ENCODE data around the gene RPS6KA2.
"Not testable (repeated sequence)": the region's sequence is repeated elsewhere in the genome, so short reads cannot be mapped to it uniquely, and the experiment has no call there.

The RPS6KA2 gene

DNA sequence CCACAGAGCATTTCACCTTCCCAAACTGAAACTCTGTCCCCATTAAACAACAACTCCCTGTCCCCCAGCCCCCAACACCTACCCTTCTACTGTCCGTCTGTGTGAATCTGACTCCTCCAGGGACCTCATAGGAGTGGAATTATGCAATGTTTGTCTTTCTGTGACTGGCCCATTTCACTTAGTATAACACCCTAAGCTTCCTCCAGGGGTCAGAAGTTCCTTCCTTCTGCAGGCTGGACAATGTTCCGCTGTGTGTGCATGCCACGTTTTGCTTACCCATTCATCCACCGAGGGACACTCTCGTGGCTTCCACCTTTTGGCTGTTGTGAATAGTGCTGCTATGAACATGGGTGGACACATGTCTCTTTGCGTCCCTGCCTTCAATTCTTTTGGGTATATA lies 206.7 kb downstream of the RPS6KA2 start:
- DNase-seq (ENCODE audit: low read depth): no peak

DNA sequence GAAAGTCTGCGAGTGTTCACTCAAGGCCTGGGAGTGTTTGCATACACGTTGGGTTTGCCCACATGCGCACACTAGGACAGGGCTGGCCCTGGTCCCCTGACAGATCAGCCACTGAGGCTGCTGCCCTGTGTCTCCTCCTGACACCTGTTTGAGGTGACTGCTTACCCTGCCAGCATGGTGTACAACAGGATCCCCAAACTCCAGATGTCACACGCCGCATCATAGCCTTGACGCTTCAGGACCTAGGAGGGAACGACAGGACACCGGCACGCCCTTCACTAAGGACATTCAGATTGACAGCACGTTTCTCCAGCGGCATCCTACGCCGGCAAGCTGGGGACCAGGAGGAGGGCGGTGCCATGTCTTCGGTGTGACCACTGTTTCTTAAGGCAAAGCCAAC lies 207.3 kb downstream of the RPS6KA2 start:
- DNase-seq (ENCODE audit: low read depth): no peak

DNA sequence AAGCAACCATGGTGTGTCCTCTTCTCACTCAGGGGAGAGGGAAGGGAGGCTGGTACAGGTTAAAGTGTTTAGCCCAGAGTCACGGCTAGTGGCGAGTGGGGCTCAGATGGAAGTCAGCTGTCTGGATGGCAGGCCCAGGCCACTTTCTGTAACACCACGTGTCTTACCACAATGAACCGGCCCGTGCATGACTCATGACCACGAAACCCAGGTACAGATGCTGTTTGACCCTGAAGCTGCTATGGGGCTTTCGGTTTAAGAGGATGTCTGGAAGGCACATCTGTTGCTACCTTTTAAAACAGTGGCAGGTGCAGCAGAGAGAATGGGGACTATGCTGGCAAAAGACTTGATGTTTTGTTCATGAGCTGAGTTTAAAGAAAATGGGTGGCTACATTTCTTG lies 207.8 kb downstream of the RPS6KA2 start:
- DNase-seq (ENCODE audit: low read depth): peak; percentile 54

DNA sequence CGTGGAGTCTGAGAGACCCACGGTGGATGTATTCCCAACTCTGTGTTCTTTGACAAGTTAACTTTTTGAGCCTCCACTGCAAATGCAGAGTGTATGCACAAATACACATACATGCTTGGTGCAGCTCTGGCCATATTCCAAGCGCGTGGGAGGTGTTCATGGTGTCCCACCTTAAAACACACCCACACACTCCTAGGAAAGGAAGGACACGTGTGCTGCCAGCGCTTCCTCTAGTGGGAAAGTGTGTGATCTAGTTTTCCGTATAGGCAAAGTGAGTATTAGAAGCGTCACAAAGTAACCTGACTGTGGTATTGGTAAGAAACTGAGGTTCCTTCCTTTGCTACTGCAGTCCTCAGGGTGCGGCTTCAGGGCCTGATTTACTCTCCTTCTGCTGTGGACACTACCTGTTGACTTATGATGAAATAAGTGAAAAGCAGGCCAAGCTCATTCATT lies 208.3 kb downstream of the RPS6KA2 start:
- DNase-seq (ENCODE audit: low read depth): no peak

DNA sequence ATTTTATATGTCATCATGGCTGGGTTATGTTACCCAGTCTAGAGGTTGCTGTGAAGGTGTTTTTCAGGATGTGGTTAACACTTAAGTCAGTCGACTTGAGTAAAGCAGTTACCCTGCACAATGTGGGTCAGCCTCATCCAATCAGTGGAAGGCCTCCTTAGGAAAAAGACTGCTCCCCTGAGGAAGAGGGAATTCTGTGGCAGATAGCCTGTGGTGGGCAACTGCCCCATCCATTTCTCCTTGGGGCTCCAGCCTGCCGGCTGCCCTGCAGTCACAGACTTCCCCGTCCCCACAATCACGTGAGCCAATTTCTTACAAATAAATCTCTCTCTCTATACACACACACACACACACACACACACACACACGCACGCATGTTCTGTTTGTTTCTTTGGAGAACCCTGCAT lies 209.8 kb downstream of the RPS6KA2 start:
- DNase-seq (ENCODE audit: low read depth): no peak

DNA sequence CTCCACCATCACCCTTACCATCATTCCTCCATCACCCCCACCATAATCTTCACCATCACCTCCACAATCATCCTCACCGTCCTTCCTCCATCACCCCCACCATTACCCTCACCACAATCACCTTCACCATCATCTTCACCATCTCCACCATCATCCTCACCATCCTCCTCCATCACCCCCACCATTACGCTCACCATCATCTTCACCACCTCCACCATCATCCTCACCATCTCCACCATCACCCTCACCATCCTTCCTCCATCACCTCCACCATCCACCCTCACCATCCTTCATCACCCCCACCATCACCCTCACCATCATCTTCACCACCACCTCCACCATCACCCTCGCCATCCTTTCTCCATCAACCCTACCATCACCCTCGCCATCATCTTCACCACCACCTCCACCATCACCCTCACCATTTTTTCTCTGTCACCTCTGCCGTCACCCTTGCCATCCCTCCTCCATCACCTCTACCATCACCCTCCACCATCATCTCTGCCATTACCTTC lies 211.2 kb downstream of the RPS6KA2 start:
- no peak for DNase-seq (ENCODE audit: low read depth)

DNA sequence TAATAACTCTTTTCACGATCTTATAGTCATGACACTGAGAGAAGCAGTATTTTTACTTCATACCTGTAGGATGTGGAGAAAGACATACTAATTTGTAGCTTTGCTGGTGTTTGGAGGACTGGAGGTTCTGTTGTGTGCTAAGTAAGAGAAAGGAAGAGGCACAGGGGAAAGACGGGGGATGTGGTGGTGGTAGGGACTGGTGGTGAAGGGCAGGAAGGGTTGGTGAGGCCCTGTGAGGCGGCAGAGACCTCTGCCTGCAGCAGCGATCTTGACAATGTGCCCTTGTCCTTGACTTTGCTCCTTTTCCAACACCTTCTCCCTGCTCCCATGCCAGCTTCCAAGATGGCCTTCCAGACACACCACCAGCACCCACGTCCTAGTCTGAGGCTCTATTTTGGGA lies 211.7 kb downstream of the RPS6KA2 start:
- no peak for DNase-seq (ENCODE audit: low read depth)

DNA sequence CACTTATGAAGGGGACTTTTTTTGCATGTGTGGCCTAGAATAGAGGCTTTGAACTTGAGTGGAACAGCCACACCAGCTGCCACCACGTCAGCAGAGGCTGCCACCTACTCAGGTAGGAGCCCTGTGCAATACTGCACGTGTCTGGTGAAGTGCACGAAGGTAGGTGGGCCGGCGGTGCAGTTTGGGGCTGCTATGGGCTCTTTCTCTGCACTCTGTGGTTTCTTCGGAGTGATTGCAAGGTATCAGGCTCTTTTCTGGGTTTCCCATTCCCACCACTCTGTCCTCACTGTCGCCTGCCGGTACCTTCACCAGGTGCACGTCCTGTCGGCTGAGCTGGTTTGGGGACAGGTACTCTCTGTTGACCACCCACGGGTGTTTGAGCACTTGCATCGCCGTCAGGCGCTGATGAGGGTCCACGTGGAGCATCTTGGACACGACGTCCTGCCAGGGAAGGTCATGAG lies 213.5 kb downstream of the RPS6KA2 start:
- DNase-seq (ENCODE audit: low read depth): no peak

DNA sequence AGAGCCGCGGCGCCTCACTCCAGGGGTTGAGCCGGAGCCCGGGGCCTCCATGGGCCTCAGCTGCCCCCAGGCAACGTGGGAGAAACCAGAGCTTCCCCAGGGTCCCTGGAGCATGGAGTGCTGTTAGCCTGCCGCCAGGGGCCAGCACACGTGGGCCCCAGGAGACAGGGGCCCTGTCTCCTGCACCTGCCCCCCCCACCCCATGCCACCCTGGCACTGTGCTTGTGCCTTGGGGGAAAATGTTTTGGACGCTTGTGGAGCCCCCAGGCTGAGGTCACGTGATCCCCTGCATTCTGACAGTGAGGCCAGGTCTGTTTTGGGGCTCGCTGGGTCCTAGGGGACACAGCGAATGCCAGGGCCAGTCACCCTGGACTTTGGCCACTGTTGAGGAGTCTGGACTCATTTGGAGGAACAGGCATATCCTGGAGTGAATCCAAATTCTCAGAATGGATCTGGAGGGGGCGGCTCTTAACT lies 214.1 kb downstream of the RPS6KA2 start:
- no peak for DNase-seq (ENCODE audit: low read depth)

DNA sequence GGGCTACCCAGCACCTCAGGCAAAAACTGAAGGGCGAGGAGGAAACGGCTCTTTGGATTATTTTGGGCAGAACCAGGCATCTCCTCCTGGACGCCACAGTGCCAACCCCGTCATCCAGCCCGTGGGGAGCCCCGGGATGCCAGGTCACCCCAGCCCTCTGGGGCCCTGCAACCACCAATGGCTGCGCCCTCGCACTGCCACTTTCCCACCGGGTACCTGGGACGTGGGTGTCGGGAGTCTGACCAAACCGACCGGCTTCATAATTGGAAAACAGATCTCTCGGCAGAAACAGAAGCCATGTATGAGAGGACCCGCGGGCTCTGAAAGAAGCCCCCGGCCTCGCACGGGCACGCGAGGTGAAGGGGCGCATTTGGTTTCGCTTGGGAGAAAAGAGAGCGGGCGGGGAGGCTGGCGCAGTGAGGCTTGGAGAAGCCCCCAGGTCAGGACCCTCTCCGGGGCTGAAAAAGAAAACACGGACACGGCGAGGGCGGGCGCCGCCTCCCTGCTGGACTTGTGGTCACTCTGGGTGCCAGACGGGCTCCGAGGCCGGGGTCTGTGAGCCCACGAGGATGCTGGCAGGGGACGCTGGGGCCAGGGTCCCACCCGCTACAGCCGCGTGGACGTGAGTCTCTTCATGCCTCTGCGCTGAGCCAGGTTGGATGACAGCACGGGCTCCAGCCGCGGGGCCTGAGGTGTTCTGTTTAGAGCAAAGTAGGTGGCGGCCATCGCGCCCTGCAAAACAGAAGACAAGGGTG lies 214.7 kb downstream of the RPS6KA2 start:
- no peak for DNase-seq (ENCODE audit: low read depth)

DNA sequence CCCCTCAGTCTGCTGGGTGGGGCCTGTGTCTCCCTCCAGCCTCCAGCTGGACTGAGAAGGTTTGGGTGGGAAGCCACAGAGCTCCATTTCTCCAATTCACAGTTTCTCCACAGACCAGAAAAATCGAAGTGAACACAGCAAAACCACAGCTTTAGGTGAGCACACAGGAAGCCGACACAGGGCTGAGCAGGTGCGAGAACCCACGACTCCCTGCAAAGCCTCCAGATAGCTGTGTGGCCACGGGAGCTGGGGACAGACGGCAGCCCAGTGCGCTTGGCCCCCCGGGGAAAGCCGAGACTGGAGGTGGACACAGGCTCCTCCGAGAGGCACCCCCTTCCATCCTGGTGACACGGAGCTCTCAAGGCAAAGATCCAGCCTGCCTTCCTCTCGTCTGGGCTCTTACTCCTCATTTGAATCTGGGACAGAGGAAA lies 215.3 kb downstream of the RPS6KA2 start:
- no peak for DNase-seq (ENCODE audit: low read depth)

DNA sequence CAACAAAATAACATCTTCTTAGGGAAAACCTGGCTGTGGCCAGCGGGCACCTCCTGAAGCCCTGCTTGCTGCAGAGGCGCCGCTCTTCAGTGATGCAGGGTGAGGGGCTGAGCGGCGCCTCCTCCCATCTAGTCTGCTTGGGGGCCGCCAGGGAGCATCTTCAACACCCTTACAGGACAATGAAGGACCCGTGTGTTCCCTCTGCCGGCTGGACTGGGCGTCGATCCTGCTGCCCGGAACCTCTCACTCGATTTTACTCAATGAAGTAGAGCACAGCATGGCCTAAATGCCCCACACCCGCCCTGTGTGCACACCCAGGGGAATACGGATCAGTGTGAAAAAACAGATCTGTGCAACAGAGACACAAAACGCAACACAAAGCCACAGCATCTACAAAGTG lies 215.8 kb downstream of the RPS6KA2 start:
- no peak for DNase-seq (ENCODE audit: low read depth)

DNA sequence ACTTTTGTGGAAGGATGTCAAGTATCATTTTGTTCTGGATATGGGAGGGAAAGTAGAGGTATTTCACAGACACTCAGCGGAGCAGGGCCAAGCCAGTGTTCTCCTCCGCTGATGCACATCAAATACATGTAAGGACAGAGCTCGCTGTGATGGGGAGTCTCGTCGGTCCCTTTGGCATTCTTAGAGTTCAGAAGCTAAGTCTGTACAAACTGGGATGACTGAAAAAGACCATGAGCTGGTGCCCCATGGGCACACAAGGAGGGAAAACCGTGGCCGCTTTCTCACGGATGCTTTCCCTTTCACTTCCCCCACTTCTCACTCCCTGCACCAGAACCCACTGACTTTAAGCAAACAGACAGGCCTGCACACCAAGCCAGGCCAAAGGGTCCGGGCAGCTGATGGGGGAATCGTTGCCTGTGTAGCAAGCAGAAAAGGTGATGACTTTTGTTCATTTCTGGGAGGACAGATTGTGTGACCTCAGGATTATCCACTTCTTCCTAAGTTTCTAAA lies 216.6 kb downstream of the RPS6KA2 start:
- DNase-seq (ENCODE audit: low read depth): no peak

DNA sequence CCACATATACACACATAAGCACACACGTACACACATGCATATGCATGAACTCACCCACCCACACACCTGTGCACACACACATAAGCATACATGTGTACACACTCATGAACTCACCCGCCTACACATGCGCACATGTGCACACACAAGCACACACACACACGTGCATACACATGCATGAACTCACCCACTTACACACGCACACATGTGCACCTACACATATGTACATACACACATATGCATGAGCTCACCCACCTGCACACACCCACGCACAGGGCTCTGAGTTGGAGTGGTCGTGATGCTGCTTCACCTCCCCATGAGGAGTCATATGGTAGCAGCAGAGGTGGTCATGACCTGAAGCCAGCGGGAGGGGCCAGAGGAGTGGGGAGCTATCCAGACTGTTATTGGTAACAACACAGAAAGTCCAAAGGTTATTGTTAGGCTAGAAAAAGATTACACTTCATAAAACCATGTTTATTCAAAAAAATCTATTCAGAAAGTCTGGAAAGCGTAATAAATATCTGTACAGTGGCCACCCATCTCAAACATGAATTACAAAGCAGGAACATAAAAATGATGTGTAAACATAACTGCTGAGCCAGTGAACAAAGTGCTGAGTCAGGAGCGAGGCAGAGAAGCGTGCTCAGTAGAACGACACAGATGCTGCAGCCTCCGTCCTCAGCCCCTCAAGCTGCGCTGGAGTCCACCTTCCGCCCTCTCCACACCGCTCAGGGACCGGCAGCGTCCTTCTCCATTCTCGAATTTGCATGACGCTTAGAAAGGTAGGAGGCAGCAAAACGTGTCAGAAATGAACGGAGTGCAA lies 217.9 kb downstream of the RPS6KA2 start:
- DNase-seq (ENCODE audit: low read depth): no peak

DNA sequence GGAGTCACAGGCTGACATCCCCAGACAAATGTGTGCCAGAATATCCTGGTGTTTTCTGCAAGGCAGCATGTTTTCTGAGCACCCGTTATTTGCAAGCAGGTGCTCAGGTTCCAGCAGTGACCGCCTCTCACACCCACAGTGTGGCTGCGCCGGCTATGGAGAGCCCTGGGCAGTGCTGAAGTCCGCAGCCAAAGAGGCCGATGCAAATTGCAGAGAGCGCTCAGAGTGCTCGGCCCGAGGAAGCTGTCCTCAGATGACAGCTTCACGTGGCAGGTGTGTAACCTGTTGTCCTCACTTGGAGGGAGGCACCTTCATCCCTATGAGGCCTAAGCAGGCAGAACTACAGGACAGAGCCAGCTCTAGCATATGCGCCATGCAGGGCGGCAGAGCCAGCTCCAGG lies 220.9 kb downstream of the RPS6KA2 start:
- DNase-seq (ENCODE audit: low read depth): no peak

DNA sequence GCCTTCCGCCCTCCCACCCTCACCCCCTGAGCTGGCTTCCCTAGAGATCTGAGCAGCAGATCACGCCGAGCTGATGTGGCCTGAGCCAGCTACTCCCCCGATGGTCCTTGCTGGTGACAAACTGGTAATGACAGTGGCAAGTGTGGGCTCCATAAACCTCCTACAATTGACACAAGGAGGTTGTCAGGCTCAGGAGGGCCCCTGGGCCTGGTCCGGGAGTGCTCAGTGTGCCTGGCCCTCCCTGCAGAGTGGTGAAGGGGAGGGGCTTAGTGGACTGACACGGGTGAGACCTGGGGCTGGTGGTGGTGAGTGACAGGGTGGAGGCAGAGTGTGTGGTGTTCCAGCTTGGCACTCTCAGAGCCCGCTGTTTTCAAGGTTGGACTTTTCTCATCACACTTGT lies 221.7 kb downstream of the RPS6KA2 start:
- no peak for DNase-seq (ENCODE audit: low read depth)

DNA sequence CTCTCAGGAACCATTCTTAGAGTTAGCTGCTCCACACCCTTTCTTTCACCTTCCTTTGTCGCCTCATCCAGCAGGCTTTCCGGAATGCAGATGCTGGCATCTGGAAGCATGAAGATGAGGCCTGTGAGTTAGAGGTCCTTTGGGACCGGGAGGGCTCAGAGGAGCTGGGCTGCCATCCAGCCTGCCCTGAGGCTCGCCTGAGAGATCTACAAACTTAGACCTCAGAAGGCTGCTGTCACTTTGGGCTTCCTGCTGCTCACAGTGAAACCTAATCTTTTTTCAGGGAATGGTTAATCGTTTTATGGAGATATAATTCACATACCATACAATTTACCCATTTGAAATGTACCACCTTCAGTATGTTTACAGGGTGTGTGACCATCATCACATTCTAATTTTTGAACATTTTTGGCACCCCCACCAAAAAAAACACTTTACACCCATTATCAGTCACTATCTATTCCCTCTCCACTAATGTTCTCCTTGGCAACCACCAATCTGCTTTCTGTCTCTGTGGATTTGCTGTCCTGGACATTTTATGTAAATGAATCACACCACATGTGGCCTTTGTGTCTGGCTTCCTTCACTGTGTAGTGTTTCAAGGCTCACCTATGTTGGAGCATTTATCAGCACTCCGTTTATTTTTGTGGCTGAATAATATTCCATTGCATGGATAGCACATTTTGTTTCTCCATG lies 224.3 kb downstream of the RPS6KA2 start:
- no peak for DNase-seq (ENCODE audit: low read depth)

DNA sequence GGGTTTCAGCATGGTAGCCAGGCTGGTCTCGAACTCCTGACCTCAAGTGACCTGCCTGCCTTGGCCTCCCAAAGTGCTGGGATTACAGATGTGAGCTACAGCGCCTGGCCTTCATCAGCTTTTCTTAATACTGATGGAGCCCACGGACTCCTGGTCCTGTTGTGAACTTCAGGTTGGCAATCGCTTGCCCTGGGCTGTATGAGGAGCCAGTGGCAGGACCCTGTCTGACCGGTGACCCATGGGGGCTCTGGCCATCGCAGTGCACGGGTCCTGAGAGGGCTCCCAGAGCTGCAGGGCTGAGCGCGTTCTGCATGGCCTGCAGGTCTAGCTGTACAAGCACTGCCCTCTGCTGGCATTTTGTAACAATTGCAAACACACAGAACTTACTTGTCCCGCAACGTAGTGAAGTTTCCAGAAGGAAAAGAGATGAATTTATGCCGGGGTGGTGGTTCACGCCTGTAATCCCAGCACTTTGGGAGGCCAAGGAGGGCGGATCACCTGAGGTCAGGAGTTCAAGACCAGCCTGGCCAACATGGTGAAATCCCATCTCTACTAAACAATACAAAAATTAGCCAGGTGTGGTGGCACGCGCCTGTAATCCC lies 226.3 kb downstream of the RPS6KA2 start:
- DNase-seq (ENCODE audit: low read depth): not testable (repeated sequence)

DNA sequence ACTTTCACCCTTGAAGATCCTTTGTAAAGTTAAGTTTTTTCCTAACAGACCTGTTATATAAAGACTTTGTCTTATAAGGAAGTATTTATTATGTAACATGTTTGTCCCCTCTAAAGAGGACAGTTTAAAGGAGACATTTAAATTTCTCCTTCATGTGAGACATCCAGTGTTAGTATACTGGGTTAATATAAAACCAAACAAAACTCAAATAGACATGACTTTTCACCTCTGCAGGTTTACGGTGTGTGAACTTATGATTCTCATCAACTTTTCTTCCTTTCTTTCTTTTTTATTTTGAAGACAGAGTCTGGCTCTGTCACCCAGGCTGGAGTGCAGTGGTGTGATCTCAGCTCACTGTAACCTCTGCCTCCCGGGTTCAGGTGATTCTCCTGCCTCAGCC lies 226.9 kb downstream of the RPS6KA2 start:
- no peak for DNase-seq (ENCODE audit: low read depth)

DNA sequence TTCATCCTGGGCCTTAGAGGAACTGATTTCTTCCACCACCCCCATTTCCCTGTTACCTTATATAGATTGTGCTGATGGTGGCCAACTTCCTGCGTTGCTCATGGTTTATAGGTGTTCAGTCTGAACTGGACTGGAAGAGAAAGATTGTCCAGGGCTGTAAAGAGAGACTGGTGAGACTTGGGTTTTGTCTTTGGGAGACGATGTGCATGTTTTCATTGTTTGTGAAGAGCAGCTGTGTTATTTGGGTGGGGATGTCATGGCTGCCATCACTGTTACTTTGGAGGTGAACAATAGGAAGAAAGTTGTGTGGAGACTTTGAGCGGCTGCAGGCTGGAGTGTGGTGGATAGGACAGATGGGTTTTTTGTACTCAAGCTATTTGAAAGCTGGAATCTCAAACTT lies 228.7 kb downstream of the RPS6KA2 start:
- DNase-seq (ENCODE audit: low read depth): no peak

DNA sequence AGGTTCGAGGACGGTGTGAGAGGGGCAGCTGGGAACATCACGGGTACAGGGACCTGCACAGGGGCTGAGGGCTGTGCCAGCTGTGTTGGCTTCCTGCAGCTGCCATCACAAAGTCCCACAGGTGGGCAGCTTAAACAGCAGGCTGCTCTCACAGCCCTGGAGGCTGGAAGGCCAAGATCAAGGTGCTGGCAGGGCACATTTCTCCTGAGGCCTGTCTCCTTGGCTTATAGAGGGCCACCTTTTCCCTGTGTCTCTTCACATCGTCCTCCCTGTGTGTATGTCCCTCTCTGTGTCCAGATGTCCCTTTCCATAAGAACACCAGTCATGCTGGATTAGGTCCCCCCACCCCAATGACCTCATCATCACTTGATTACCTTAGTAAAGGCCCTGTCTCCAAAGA lies 229.2 kb downstream of the RPS6KA2 start:
- no peak for DNase-seq (ENCODE audit: low read depth)

DNA sequence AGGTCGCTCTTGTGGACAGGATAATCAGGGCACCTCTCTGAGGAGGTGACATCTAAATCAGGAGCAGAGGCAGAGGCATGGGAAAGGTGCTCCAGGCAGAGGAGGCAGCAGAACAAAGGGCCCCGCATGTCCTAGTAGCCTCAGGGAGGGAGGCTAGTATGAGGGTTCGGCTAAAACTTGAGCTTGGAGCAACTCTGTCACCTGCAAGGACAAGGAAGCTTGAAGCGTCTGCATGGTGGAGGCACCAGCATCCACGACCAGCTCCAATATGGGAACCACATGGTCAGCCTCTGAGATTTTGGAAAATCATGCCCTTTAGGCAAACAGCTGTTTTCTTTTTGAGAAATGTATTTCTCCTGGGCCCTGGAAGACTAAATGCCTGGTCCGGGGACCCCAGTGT lies 231.3 kb downstream of the RPS6KA2 start:
- DNase-seq (ENCODE audit: low read depth): no peak

Measured in activated T-cell treated with anti-CD3 and anti-CD28 coated beads for 48 hours (primary cell).